RWPE2 (cell line): ENCODE data around the gene PRKCH.

Source experiments
- ATAC-seq: fragments of 200-7000 bp; cut with Tn5 transposase; 3 replicates; pipeline ENCODE4 v1.9.1; 2021; ENCODE audit warnings: low read depth
- DNase-seq: peaks from one replicate; pipeline ENCODE4 v3.0.0-alpha.2; 2020; ENCODE audit warnings: low spot score
- H3K27ac ChIP-seq: fragments of 450-650 bp; 2 replicates; pipeline ENCODE4 v1.5.1; 2017; ENCODE audit warnings: mild to moderate bottlenecking; ENCODE audit not compliant: poor library complexity, severe bottlenecking
- H3K27me3 ChIP-seq: fragments of 250-450 bp; sonication (Bioruptor Pico); 2 replicates; pipeline ENCODE4 v1.5.1; 2021; ENCODE audit warnings: mild to moderate bottlenecking, moderate library complexity; ENCODE audit not compliant: insufficient read depth, poor library complexity, severe bottlenecking
- H3K36me3 ChIP-seq: fragments of 250-450 bp; sonication (Bioruptor Pico); 2 replicates; pipeline ENCODE4 v1.5.1; 2020; ENCODE audit warnings: low read depth, mild to moderate bottlenecking, moderate library complexity
- H3K4me1 ChIP-seq: fragments of 250-450 bp; sonication (Bioruptor Pico); 2 replicates; pipeline ENCODE4 v1.5.1; 2021; ENCODE audit warnings: mild to moderate bottlenecking, moderate library complexity; ENCODE audit not compliant: insufficient read depth, poor library complexity, severe bottlenecking
- H3K4me3 ChIP-seq: fragments of 250-450 bp; sonication (Bioruptor Pico); 2 replicates; pipeline ENCODE4 v1.5.1; 2021; ENCODE audit warnings: mild to moderate bottlenecking, moderate library complexity; ENCODE audit not compliant: severe bottlenecking
- H3K9me3 ChIP-seq: fragments of 250-450 bp; sonication (Bioruptor Pico); 2 replicates; pipeline ENCODE4 v1.5.1; 2021; ENCODE audit warnings: mild to moderate bottlenecking, moderate library complexity; ENCODE audit not compliant: severe bottlenecking
- CTCF ChIP-seq: fragments of 450-650 bp; IDR thresholded peaks from one replicate; pipeline ENCODE4 v1.5.1; 2017; ENCODE audit warnings: mild to moderate bottlenecking, moderate library complexity; ENCODE audit not compliant: poor library complexity, severe bottlenecking

The PRKCH gene

GRCh38 chr14:61380984-61381383 is 59.6 kb downstream of the PRKCH start:
- peak; percentile 33 for TF ChIP-seq CTCF
- Histone ChIP-seq H3K4me3 (no peak overlapping the region), H3K36me3 (no peaks in the 10 kb centered on the region), H3K27me3 (no peaks in the 10 kb centered on the region), H3K4me1 (no peaks in the 10 kb centered on the region), H3K9me3 (no peaks in the 10 kb centered on the region), H3K27ac (no peak overlapping the region)
- ATAC-seq, result peak; percentile 50; the same call in 2 of the 3 replicates
- no peak for DNase-seq

GRCh38 chr14:61381553-61381952 is 60.2 kb downstream of the PRKCH start:
- no peaks in the 10 kb centered on the region for H3K9me3 ChIP-seq
- TF ChIP-seq CTCF, result no peak
- ATAC-seq (peak; percentile 40), DNase-seq (peak; percentile 67)
- no peaks in the 10 kb centered on the region for H3K4me1 ChIP-seq
- no peak overlapping the region for H3K4me3 ChIP-seq
- no peak overlapping the region for H3K27ac ChIP-seq
- no peaks in the 10 kb centered on the region for H3K36me3 ChIP-seq
- H3K27me3 ChIP-seq, result no peaks in the 10 kb centered on the region

- no peak for TF ChIP-seq CTCF
- DNase-seq, result no peak
- no peaks in the 10 kb centered on the region for H3K36me3 ChIP-seq
- no peaks in the 10 kb centered on the region for H3K9me3 ChIP-seq
- no peak overlapping the region for H3K27ac ChIP-seq
- ATAC-seq, result no peak
- peaks cover 7% of the 10 kb centered on the region for H3K4me1 ChIP-seq
- no peaks in the 10 kb centered on the region for H3K27me3 ChIP-seq
- no peak overlapping the region for H3K4me3 ChIP-seq
Observed at GRCh38 chr14:61382842-61383241, 61.5 kb downstream of the PRKCH start.

GRCh38 chr14:61385002-61385685 is 63.8 kb downstream of the PRKCH start:
- peaks cover 19% of the 10 kb centered on the region for H3K4me1 ChIP-seq
- no peaks in the 10 kb centered on the region for H3K36me3 ChIP-seq
- H3K9me3 ChIP-seq, result no peaks in the 10 kb centered on the region
- H3K4me3 ChIP-seq, result no peak overlapping the region
- no peak for DNase-seq
- ATAC-seq, result no peak
- no peaks in the 10 kb centered on the region for H3K27me3 ChIP-seq
- TF ChIP-seq CTCF, result no peak
- H3K27ac ChIP-seq, result no peak overlapping the region

- Histone ChIP-seq H3K27me3 (no peaks in the 10 kb centered on the region), H3K4me3 (no peak overlapping the region), H3K27ac (no peak overlapping the region), H3K9me3 (no peaks in the 10 kb centered on the region), H3K4me1 (peaks cover 19% of the 10 kb centered on the region), H3K36me3 (no peaks in the 10 kb centered on the region)
- DNase-seq (no peak), ATAC-seq (no peak)
- TF ChIP-seq CTCF, result no peak
Observed at GRCh38 chr14:61386173-61386772, 64.9 kb downstream of the PRKCH start.
